Measurements from ENCODE around the gene C1orf210.
A peak's percentile ranks its signal among the peaks of the same experiment; 100 is the strongest.

Gene C1orf210

DNA sequence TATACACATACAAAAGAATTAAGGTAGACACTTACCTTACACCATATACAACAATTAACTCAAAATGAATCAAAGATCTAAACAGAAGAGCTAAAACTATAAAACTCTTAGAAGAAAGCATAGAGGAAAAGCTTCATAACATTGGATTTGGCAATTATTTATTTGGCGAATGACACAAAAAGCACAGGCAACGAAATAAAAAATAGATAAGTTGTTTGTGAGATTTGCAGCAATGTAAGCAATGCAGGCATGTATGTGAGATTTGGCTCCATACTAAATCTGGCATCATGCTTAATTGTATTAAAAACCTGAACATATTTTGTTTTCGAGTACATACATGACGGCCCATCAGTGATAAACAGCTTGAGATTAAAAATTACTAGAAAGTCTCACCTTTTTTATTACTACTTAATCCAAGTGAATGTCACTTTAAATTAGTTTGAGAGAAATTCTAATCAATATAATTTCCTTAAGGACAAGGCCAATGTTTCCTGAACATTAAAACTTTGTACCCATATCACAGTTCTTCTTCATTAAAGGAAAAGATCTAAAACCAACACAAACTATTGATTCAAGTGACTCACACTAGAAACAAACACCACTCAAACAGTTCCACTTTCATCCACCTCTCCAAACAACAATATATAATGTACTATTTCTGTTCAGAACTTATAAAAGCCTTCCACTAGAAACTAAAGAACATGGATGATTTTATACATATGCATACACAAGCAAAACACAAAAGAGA is 38.7 kb downstream of the C1orf210 start:
- no peak for DNase-seq

DNA sequence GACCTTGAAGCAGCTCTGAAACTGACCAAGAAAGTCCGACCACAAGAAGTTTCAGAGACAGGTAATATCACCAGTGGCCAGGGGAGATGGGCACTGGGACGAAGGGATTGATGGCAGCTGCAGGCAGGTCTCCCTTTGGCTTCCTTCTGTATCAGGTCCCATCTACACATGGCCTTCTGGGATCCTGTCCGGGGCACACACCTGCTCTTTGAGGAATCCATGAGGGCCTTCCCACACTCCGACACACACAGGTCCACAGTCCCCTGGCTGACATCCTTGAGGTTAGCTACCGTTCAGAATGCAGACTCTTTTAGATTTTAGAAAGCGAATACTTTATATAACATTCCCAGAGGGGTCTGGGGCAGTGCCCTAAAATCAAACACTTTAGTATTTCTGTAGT is 42.1 kb downstream of the C1orf210 start:
- no peak for DNase-seq

DNA sequence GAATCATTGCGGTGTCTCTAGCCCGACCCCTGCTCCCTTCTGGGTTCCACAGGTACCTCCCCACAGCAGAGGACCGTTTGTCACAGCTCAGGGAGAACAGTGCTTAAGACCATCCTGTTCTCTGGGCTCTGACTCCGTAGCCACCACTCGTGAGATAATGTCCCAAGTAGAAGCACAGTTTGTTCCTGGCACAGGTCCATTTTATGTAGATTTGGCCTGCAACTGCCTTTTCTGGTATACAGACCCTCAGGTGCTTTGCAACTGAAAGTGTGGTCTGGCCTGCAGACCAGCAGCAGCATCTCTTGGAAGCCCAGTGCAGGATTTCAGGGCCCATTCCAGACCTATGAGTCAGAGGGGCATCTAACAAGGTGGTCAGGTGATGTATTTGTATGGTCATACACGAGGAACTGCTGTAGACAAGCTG is 44.0 kb downstream of the C1orf210 start:
- no peak for DNase-seq

DNA sequence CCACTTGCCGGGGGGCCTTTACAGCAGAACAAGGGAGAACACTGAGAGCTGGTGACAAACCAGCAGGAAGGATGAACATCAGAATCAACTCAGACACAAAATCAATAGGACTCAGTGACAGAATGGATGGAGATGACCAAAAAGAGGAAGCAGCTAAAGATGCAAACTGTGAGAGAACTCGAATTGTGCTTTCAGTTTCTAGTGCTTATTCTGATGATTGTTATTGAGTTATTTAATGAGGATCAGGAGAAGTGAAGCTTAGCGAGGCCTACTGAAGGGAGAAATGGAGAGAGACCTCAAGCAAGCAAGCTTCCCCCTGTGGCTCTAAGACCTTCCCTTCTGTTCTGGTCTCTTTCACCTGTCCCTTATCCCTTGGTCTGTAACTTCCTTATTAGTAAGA is 45.9 kb downstream of the C1orf210 start:
- DNase-seq, result no peak

DNA sequence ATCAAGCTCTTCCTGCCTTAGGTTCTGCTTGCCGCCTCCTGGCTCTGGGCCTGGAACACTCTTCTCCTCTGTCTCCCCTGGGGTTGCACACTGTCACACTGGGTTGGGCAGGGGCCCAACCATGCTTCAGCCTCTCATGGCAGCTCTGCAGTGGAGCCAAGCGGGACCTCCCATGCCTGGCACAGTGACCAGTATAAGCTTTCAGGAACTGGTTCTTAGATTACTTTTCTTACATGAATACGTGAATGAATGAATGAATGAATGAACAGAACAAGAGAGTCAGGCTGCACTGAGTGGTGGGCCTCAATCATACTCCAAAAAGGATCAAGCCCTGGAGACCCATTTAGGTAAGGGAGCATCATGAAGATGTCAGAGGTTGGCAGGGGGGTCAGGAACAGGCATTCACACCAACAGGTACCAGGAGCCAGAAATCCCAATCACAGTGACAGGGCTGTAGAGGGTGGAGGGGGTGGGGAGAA is 46.4 kb downstream of the C1orf210 start:
- DNase-seq, result no peak

DNA sequence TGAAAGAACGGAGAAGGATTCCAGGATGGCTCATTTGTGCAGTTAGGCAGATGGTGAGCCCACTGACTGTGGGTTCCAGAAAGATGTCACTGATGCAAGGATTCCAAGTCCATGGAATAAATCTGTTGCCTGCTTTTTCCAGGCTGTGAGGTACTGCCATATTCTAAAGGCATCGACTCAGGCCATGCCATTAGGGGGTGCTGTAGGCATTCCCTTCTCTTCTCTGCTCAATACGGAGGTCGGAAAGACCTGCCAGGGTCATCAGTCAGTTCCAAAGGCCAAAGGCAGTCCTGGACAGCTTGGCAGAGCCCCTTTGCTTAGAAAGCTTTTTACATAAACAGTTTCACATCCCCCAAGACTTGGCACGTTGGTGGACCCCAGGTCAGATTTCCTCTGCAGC is 47.3 kb downstream of the C1orf210 start:
- no peak for DNase-seq

DNA sequence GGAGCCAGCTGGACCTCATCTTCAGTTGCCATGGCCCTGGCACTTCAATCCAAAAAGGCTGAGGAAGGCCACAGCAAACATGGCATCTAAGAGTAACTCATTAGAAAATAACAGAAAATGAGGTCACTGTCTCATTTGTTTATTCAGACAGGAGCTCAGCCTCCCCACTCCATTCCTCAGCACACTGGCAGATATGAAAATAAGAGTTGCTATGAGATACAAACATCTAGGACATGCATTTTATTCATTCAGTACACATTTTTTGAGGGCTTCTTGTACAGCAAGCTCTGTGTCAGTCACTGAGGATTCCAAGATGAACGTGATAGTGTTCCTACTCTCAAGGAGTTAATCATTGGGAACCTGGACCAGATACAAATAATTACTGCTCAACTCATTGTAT is 48.3 kb downstream of the C1orf210 start:
- no peak for DNase-seq

DNA sequence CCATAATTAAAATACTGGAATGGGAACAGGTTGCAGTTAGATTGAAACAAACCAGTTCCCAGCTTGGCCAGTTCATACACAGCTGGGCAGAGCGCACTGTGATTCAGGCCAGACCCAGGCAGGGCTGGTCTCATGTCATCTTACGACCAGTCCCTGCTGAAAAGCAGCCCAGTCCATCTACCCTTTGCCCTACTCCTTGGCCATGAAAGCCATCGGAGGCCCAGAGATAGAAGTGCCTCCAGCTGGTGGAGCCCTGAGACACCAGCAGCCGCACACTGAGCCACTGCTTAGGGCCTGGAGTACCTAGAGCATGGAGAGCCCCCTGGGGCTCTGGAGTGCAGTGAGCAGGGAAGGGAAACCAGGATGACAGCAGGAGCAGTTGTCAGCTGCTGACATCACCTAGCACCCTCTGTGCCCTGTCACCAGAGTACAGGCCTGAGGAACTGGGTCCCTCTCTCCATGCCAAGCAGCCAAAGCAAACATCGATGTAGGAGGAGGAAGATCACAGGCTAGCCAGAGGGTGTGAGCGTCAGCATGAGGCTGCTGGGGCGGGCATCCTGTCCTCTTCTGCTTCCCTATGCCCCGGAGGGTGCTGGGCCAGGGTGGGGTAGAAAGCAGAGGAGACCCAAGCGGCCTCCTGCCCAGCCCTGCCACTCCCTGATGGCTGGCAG is 49.8 kb downstream of the C1orf210 start:
- no peak for DNase-seq

DNA sequence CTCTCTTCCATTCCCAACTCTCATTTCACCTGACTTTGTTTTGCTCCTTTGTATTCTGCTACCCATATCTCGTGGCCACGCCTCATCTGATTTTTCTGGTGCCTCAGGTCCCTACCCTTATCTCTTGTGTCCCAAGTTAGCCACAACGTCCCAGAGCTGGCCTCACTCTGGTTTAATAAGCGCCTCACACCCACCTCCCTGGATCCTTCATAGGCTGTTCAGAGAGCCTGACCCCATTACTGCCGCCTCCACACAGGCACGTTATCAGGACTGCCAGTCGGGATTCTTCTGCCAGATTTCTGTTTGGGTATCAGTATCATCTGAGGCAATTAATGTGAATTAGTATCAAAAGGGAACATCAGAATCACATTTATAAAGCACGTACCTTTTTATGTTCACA is 50.3 kb downstream of the C1orf210 start:
- DNase-seq, result no peak

DNA sequence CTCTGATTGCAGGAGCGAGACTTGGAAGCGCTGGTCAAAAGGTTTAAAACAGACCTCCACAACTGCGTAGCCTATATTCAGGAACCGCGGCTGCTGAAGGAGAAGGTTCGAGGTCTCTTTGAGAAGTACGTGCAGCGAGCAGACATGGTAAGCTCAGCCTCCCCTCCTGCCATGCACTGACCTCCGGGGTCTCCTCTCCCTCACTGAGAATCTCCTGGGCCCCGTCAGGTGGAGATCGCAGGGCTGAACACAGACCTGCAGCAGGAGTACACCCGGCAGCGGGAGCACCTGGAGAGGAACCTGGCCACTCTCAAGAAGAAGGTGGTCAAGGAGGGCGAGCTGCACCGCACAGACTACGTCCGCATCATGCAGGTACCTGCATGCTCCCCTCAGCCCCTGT is 51.1 kb downstream of the C1orf210 start:
- DNase-seq, result no peak

DNA sequence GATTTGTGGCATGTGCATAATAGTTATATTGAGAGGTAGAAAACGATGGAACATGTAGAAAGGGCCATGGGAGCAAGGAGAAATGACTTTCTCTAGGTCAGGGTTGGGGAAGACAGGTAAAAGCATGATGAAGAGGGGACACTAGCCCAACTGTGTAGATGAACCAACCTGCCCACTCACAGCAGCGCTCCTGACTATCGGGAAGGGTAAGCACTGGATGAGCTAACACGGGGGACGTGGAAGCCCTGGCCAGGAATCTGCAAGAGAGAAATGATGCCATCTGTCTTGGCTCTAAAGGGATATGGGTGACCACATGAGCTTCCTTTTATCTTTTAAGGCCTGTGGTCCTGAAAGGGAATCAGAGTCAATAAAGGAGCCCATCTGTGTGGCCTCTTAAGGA is 51.8 kb downstream of the C1orf210 start:
- DNase-seq, result no peak

DNA sequence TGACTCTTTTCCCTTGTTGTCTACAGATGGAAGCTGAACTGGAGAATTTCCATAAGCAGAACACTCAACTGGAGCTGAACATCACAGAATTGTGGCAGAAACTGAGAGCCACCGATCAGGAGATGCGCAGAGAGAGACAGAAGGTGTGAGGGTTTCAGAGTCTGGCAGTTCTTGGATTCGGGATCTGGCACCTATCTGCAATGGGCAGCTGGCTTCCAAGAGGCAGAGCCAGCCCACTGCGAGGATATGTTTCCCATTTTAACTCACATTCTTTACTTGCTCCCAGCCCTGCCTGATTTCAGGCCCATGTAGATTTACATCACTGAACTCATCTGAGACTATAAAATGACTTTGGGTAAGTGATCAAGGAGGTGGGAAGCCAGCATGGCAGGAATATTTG is 52.9 kb downstream of the C1orf210 start:
- peak in 1 of 2 experiments; percentile 82 for DNase-seq

DNA sequence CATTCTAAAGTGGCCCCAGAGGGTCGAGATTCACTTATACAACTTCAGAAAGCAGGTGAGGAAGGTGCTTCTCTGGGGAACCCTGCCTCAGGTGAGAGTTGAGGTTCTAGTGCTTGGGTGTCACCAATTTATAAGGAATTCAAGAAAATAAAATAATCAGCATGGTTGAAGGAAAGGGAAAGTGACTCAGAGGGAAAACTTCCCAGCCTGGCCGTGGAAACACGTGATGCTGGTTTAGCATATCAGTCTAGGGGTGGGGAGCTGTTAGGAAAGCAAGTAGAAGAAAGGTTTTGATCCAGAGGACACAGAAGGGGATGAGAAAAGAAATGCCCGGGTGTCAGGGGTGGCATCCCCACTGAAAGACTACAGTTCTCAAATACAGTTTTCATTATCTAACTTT is 53.3 kb downstream of the C1orf210 start:
- no peak for DNase-seq

All from cerebellar nuclear complex (tissue), 1 donor.